Measurements from ENCODE around the gene PDE11A.
"Not testable (repeated sequence)": the region's sequence is repeated elsewhere in the genome, so short reads cannot be mapped to it uniquely, and the experiment has no call there.

PDE11A gene

GRCh38 chr2:178008636-178009289 is 63.8 kb downstream of the PDE11A start:
- no peak for DNase-seq (ENCODE audit: low read depth)

DNA sequence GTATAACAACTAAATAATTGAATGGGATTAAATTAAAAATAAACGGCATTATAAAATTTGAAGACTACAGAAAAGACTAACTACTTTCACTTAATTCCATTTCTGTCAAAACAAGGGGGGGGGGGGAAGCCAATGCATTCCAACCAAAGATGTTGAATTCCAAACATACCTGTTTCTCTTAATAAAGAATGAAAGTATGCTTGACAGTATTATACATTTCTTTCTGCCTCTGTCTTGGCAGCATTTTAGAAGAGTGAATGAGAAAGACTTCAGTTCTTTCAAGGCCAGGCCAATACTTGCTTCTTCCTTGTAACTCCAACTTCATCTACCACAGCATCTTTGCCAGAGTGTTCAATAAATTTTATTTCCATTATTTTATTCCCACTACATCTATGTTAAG is 65.9 kb downstream of the PDE11A start:
- DNase-seq (ENCODE audit: low read depth) = no peak

DNA sequence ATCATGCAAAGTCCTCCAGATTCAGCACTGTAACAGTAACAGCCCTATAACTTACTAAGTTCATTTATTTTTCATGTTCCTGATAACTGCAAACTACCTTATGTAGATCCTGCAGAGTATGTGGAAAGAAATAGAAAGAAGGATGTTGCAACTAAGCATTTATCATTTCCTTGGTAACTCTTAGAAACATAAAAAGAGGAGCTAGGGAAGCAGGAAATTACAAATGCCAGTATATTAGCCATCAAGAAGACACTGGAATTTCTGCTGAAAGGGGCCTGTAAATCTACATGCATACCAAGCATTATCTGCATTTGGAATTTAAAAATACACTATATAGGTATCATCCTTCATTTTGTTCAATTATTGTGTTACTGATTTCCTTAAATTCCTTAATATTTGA is 66.8 kb downstream of the PDE11A start:
- DNase-seq (ENCODE audit: low read depth) = no peak

DNA sequence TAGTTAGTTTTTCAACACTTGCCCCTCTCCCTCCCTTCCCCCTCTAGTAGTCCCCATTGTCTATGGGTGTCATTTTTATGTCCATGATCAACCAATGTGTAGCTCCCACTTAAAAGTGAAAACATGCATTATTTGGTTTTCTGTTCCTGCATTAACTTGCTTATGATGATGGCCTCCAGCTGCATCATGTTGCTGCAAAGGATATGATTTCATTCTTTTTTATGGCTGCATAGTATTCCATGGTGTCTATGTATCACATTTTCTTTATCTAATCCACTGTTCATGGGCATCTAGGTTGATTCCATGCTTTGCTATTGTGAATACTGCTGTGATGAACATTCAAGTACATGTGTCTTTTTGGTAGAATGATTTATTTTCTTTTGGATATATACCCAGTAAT is 70.5 kb downstream of the PDE11A start:
- DNase-seq (ENCODE audit: low read depth) = no peak

DNA sequence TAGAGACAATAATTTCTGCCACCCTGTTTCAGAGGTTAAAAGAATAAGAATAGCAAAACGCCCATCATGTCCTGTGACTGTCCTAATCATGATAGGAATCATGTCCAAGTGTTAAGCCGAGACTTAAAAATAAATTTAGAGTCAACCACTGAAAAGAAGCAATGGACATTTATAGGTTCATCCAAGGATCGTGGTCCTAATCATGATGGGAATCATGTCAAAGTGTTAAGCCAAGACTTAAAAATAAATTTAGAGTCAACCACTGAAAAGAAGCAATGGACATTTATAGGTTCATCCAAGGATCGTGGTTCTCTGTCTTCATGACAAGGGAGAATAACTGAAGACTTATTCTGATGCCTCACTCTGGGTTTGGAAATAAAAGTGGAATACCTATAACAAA is 73.6 kb downstream of the PDE11A start:
- no peak for DNase-seq (ENCODE audit: low read depth)

- DNase-seq (ENCODE audit: low read depth) = no peak
Observed at GRCh38 chr2:177998006-177998405, 74.6 kb downstream of the PDE11A start.

- no peak for DNase-seq (ENCODE audit: low read depth)
Observed at GRCh38 chr2:177992992-177993391, 79.6 kb downstream of the PDE11A start.

DNA sequence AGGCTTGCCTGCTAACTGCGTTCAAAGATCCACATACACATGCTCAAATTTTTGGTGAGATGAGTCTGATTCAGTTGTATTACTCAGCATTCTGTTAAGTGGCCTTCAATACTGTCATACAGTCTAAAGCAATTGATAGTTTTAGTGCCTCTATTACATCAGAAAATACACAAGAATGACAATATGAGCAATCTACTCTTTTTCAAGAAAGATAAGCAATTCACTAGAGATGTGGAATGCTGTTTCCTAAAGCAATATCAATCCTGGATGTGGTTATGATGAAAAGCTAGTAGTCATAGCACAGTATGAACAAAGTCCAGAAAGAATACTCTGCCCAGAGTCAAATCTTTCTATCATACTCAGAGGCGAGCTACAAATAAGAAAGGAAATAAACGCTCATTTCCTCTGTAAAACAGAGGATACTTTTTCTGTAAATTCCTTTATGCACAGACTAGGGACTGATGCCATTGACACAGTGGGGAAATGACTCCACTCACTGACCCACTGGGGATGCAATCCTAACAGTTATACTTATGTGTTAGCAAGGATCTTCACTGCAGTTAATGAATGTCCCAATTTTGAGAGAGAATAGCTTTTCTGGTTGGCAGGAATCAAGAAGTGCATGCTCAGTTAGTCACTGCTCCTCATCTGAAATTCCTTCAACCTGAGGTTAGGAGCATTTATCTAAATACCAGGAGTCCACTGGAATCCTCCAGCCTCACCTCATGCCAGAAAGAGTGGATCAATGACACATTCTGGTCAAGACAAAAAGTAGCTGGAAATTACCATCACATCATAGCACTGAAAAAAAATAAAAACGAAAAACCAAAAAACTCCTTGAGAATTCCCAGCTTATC is 83.3 kb downstream of the PDE11A start:
- no peak for DNase-seq (ENCODE audit: low read depth)

DNA sequence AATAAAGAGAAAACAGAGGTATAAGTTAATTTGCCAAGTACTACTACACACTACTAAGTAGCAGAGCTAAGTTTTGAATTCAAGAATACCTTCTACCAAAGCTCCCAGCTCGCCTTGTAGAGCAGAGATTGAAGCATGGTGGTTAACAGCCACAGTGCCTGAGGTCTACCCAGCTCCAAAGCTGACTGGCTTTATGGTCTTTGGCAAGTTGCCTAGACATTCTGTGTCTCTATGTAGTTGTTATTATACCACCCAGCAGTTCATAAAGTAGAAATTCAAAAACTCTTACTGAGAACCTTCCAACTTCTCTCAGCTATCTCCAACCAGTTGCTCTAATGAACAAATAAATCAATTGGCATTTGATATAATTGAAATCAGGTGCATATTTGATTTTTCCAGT is 87.8 kb downstream of the PDE11A start:
- no peak for DNase-seq (ENCODE audit: low read depth)

GRCh38 chr2:177983183-177983788 is 89.3 kb downstream of the PDE11A start:
- no peak for DNase-seq (ENCODE audit: low read depth)

DNA sequence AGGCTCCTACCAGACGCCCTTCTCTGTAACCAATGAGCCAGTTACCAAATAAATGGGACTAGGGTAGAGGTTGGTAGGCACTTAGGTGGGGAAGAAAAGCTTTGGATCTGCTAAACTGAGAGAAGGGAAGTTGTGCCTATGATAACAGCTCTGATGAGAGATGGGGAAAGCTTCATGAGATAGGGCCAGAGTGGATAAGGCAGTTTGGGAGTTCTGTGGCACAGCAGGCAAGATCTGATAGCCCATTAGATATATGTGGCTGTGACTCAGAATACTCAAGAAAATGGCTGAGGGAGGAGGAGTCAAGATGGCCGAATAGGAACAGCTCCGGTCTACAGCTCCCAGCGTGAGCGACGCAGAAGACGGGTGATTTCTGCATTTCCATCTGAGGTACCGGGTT is 99.8 kb downstream of the PDE11A start:
- no peak for DNase-seq (ENCODE audit: low read depth)

- no peak for DNase-seq (ENCODE audit: low read depth)
Observed at GRCh38 chr2:177972123-177972522, 100.5 kb downstream of the PDE11A start.

DNA sequence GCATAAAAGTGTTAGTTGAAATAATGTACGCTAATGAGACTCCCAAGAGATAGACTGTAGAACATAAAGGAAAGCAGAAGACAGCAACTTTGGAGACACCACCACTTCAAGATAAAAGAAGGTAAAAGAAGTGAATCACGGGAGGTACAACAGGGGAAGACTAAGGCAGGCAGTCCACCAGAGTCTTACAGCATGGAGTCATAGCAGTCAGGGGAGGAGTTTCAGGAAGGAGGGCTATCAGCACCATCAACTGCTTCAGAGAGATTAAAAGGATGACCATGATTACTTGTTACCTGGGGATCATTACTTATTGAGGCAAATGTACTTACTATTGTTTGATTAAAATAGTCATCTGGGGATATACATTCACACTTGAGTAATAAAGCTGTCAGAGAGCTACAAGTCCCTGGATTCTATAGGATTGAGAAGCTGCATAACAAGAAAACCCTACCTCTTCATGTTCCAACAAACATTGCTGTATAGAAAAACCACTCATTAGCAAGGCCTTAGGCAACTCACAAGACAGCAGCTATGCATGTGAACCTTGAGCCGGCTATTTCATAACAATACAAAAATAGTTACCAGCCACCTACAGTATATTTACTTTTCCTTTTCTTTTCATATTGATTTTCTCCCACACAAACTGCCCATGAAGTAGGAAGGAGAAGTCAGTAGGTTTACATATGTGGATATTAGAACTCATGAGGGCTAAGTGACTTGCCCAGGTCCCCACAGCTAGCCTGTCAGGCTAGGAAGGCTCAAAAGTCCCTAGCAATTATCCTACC is 101.7 kb downstream of the PDE11A start:
- DNase-seq (ENCODE audit: low read depth) = no peak

GRCh38 chr2:177964892-177965291 is 107.7 kb downstream of the PDE11A start:
- no peak for DNase-seq (ENCODE audit: low read depth)

- DNase-seq (ENCODE audit: low read depth) = no peak
Observed at GRCh38 chr2:177952151-177952550, 120.4 kb downstream of the PDE11A start.

DNA sequence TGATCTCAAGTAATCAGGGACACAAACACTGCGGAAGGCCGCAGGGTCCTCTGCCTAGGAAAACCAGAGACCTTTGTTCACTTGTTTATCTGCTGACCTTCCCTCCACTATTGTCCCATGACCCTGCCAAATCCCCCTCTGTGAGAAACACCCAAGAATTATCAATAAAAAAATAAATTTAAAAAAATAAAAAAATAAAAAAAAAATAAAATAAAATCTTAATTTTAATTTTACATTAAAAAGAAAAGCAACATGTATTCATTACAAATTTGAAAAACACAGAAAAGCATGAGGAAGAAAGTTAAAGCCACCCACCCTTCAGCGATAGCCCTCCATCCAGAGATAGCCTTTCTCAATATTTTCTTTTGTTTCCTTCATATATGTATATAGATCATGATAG is 125.0 kb downstream of the PDE11A start:
- not testable (repeated sequence) for DNase-seq (ENCODE audit: low read depth)

- not testable (repeated sequence) for DNase-seq (ENCODE audit: low read depth)
Observed at GRCh38 chr2:177944530-177944929, 128.0 kb downstream of the PDE11A start.

DNA sequence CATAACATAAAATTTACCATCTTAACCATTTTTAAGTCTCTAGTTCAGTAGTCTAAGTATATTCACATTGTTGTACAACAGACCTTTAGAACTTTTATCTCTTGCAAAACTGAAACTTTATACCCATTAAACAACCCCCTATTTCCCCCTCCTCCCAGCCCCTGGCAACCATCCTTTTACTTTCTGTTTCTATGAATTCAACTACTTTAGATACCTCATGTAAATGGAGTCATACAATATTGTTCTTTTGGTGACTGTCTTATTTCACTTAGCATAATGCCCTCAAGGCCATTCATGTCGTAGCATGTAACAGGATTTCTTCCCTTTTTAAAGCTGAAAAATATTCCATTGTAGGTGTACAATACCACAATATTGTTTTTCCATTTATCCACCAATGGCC is 129.8 kb downstream of the PDE11A start:
- DNase-seq (ENCODE audit: low read depth) = no peak

GRCh38 chr2:177939211-177939610 is 133.4 kb downstream of the PDE11A start:
- no peak for DNase-seq (ENCODE audit: low read depth)

- no peak for DNase-seq (ENCODE audit: low read depth)
Observed at GRCh38 chr2:177930916-177931315, 141.7 kb downstream of the PDE11A start.

DNA sequence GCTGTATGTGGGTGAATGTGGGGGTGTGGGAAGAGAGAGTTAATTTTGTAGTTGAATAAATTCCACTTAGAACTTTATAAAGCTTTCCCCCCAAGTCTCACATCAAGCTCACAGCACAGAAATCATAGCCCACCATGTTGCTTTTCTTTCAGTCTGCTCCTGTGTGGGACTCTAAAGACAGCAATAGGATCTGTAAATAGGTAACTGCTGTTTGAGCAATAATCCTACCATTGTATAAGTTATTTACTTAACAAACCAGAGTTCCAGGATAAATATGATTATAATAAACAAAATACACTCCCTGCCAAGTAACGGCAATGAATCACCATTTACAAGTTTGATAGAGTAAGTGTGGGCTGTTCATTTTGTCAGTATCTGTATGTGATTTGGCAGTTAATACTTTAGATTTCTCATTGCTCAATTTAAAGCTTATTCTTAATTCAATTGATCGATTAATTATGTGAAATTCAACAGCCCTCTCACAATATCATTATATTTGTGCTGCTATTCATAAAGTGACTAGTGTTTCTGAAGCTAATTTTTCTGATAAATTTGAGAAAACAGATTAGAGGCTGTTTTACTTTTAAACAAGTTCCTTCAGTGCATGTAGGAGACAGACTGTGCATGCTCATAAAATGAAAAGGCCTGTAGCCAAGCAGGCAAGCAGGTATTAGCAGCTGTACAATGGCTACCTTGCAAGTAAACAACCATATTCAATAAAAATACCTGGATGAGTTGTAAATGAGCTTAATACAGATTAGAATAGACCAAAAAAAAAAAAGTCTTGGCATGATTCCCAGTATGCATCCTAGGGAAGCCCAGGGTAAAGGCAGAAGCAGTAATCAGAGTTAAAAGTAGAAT is 142.7 kb downstream of the PDE11A start:
- no peak for DNase-seq (ENCODE audit: low read depth)
